Breast epithelium (tissue), 4 donors: ENCODE measurements around the gene HHIP. TPM values are rescaled to one million over a fixed set of nuclear protein-coding genes. Genes with fewer than 3 reads are reported as not detected.

ENCODE experiments used
- DNase-seq, 2 donors: peaks; one replicate each; pipeline ENCODE4 v3.0.0-alpha.2; 2019; ENCODE audit warnings: low spot score in 2 of 2
- H3K27ac ChIP-seq, 2 donors: fragments of 200-600 bp; sonication (generic) in 1 of 2; one replicate each; pipeline ENCODE4 v1.5.1; 2016 to 2019; ENCODE audit warnings: mild to moderate bottlenecking in 1 of 2
- H3K27me3 ChIP-seq, 2 donors: fragments of 200-600 bp; sonication (generic) in 1 of 2; one replicate each; pipeline versions ENCODE4 v1.5.1 to v1.6.0; 2017 to 2019; ENCODE audit warnings: control low read depth in 1 of 2, mild to moderate bottlenecking in 1 of 2
- H3K36me3 ChIP-seq: fragments of 200-600 bp; one replicate; pipeline ENCODE4 v1.5.1; 2019
- H3K4me1 ChIP-seq, 2 donors: fragments of 200-600 bp; sonication (generic); one replicate each; pipeline ENCODE4 v1.5.1; 2016 to 2019; ENCODE audit warnings: control low read depth in 1 of 2
- H3K4me3 ChIP-seq, 3 donors: fragments of 200-600 bp; sonication (generic); 1 replicate in 2 of 3; 2 replicates in 1 of 3; pipeline ENCODE4 v1.5.1; 2016 to 2019; ENCODE audit warnings: mild to moderate bottlenecking in 3 of 3, moderate library complexity in 2 of 3
- H3K9me3 ChIP-seq, 2 donors: fragments of 200-600 bp; sonication (generic) in 1 of 2; one replicate each; pipeline ENCODE4 v1.5.1; 2016 to 2019; ENCODE audit warnings: control low read depth in 1 of 2
- CTCF ChIP-seq, 3 donors: fragments of 450-650 bp; IDR thresholded peaks; one replicate each; pipeline ENCODE4 v1.5.1; 2016 to 2017; ENCODE audit warnings: antibody characterized with exemption in 3 of 3, mild to moderate bottlenecking in 3 of 3, moderate library complexity in 3 of 3
- POLR2A ChIP-seq: fragments of 450-650 bp; IDR thresholded peaks from one replicate; pipeline ENCODE4 v1.6.1; 2016; ENCODE audit warnings: antibody characterized with exemption, mild to moderate bottlenecking, moderate library complexity
- POLR2AphosphoS5 ChIP-seq, 3 donors: sonication (generic); formaldehyde crosslinking; IDR thresholded peaks; one replicate each; pipeline ENCODE4 v1.6.1; 2017; ENCODE audit warnings: antibody characterized with exemption in 3 of 3
- intact Hi-C: fragments of 100-400 bp; cut with DNase I; formaldehyde crosslinking; loops from one replicate; pipeline ENCODE4 v1.15.1; 2023; ENCODE audit warnings: low total_unique reads
- total RNA-seq, 3 donors: library from RNA; depleted of rRNA; stranded (reverse); fragments of >200 nt; gene quantifications; one replicate each; pipeline ENCODE4 v1.1.0, GENCODE V29; 2016

The HHIP gene
- total RNA-seq, 3 donors from 2014 or later: under 0.01 to 1.0 (median 0.48) TPM

GRCh38 chr4:144645102-144645630 is 790 bp upstream of the HHIP start:
- H3K4me3 ChIP-seq: peak overlapping the region; percentile 51 to 80 (median 57)
- DNase-seq: no peak
- TF ChIP-seq POLR2A (no peak), CTCF (IDR thresholded peaks at IDR 0.05) (no peak), POLR2AphosphoS5 (IDR thresholded peaks at IDR 0.05) (no peak)
- H3K27me3 ChIP-seq: peaks cover 3 to 42% of the 10 kb centered on the region in 2 donors
- H3K4me1 ChIP-seq: no peaks in the 10 kb centered on the region
- intact Hi-C loops: no loop called here
- H3K9me3 ChIP-seq: no peaks in the 10 kb centered on the region
- no peaks in the 10 kb centered on the region for H3K36me3 ChIP-seq
- H3K27ac ChIP-seq: no peak overlapping the region

GRCh38 chr4:144646523-144647094 is 653 bp downstream of the HHIP start:
- Histone ChIP-seq H3K36me3 (no peaks in the 10 kb centered on the region), H3K27ac (no peak overlapping the region), H3K9me3 (no peaks in the 10 kb centered on the region), H3K4me1 (no peaks in the 10 kb centered on the region), H3K4me3 (peak overlapping the region; percentile 51 to 80 (median 57)), H3K27me3 (peaks cover 3 to 42% of the 10 kb centered on the region in 2 donors)
- intact Hi-C loops: no loop called here
- no peak for DNase-seq
- no peak for TF ChIP-seq POLR2AphosphoS5 (IDR thresholded peaks at IDR 0.05)
- TF ChIP-seq CTCF (IDR thresholded peaks at IDR 0.05): no peak
- no peak for TF ChIP-seq POLR2A

- no peak for TF ChIP-seq CTCF (IDR thresholded peaks at IDR 0.05)
- no peak for TF ChIP-seq POLR2A
- no peak for TF ChIP-seq POLR2AphosphoS5 (IDR thresholded peaks at IDR 0.05)
- no peaks in the 10 kb centered on the region for H3K4me1 ChIP-seq
- H3K36me3 ChIP-seq: no peaks in the 10 kb centered on the region
- no peaks in the 10 kb centered on the region for H3K9me3 ChIP-seq
- H3K27me3 ChIP-seq: peaks cover 3 to 42% of the 10 kb centered on the region in 2 donors
- H3K4me3 ChIP-seq: peak overlapping the region; percentile 51 to 80 (median 57)
- intact Hi-C loops: no loop called here
- DNase-seq: no peak
- no peak overlapping the region for H3K27ac ChIP-seq
Observed at GRCh38 chr4:144647095-144647561, 1.2 kb downstream of the HHIP start.

- H3K4me3 ChIP-seq: no peak overlapping the region
- no peak overlapping the region for H3K27ac ChIP-seq
Observed at GRCh38 chr4:144647590-144647989, 1.6 kb downstream of the HHIP start.

GRCh38 chr4:144648042-144648441 is 2.1 kb downstream of the HHIP start:
- Histone ChIP-seq H3K9me3 (no peaks in the 10 kb centered on the region), H3K4me1 (no peaks in the 10 kb centered on the region), H3K27me3 (peaks cover 3 to 42% of the 10 kb centered on the region in 2 donors), H3K36me3 (no peaks in the 10 kb centered on the region), H3K27ac (no peak overlapping the region), H3K4me3 (no peak overlapping the region)
- TF ChIP-seq POLR2A (no peak), CTCF (IDR thresholded peaks at IDR 0.05) (no peak), POLR2AphosphoS5 (IDR thresholded peaks at IDR 0.05) (no peak)
- no peak for DNase-seq
- intact Hi-C loops: no loop called here

More at GRCh38 chr4:144647590-144647989, 1.6 kb downstream of the HHIP start:
- intact Hi-C loops: no loop called here
- H3K36me3 ChIP-seq: no peaks in the 10 kb centered on the region
- DNase-seq: no peak
- H3K27me3 ChIP-seq: peaks cover 3 to 42% of the 10 kb centered on the region in 2 donors
- H3K4me1 ChIP-seq: no peaks in the 10 kb centered on the region
- H3K9me3 ChIP-seq: no peaks in the 10 kb centered on the region
- no peak for TF ChIP-seq POLR2AphosphoS5 (IDR thresholded peaks at IDR 0.05)
- no peak for TF ChIP-seq POLR2A
